AG04450 (cell line): ENCODE results near the gene TNFAIP2. TPM values are rescaled to one million over a fixed set of nuclear protein-coding genes. Genes with fewer than 3 reads are reported as not detected.
"Not testable (repeated sequence)": the region's sequence is repeated elsewhere in the genome, so short reads cannot be mapped to it uniquely, and the experiment has no call there.

Experiments
- CTCF ChIA-PET: fragments of 300-600, 350-600 bp; formaldehyde crosslinking; extraction: SDS; loops from one replicate; lab custom pipeline; 2022; ENCODE audit warnings: antibody characterized with exemption, inconsistent platforms; lab: Charles Lee
- POLR2A ChIA-PET: fragments of 350-600 bp; formaldehyde crosslinking; extraction: SDS; loops from one replicate; lab custom pipeline; 2021; ENCODE audit warnings: antibody characterized with exemption, inconsistent platforms; lab: Yijun Ruan, JAX
- DNase-seq: peaks from one replicate; pipeline ENCODE4 v3.0.0-alpha.2; 2011; ENCODE audit warnings: low read depth, low spot score
- H3K27ac ChIP-seq: one replicate; pipeline ENCODE4 v1.5.1; 2012; ENCODE audit warnings: low read depth, low read length, control low read depth
- H3K27me3 ChIP-seq: one replicate; pipeline ENCODE4 v1.6.0; 2012; ENCODE audit warnings: low read length; ENCODE audit not compliant: control insufficient read depth, insufficient read depth
- H3K4me3 ChIP-seq: 2 replicates; pipeline ENCODE4 v1.5.1; 2011; ENCODE audit warnings: mild to moderate bottlenecking, low read depth, low read length, control low read depth
- H3K9me3 ChIP-seq: 2 replicates; pipeline ENCODE4 v1.5.1; 2012; ENCODE audit warnings: low read length; ENCODE audit not compliant: control insufficient read depth, insufficient read depth
- polyA plus RNA-seq: library from polyadenylated mRNA; depleted of rRNA; stranded (reverse); fragments of >200 nt; gene quantifications from 2 replicates; pipeline ENCODE4 v1.2.3, GENCODE V29; 2011
- TF ChIP-seq, protein P1 (sequence below): IDR thresholded peaks from 2 replicates; pipeline ENCODE4 v1.5.1; 2011; ENCODE audit warnings: low read depth, low read length, control low read depth, inconsistent platforms

TNFAIP2 gene
- polyA plus RNA-seq, 1 experiment: 15.3 TPM

- peaks cover 3% of the 10 kb centered on the region for H3K9me3 ChIP-seq
- no peak for DNase-seq
- H3K27ac ChIP-seq: no peak overlapping the region
- ChIA-PET CTCF (no interaction called here), POLR2A (no interaction called here)
- no peak overlapping the region for H3K4me3 ChIP-seq
- TF ChIP-seq, protein P1, sequence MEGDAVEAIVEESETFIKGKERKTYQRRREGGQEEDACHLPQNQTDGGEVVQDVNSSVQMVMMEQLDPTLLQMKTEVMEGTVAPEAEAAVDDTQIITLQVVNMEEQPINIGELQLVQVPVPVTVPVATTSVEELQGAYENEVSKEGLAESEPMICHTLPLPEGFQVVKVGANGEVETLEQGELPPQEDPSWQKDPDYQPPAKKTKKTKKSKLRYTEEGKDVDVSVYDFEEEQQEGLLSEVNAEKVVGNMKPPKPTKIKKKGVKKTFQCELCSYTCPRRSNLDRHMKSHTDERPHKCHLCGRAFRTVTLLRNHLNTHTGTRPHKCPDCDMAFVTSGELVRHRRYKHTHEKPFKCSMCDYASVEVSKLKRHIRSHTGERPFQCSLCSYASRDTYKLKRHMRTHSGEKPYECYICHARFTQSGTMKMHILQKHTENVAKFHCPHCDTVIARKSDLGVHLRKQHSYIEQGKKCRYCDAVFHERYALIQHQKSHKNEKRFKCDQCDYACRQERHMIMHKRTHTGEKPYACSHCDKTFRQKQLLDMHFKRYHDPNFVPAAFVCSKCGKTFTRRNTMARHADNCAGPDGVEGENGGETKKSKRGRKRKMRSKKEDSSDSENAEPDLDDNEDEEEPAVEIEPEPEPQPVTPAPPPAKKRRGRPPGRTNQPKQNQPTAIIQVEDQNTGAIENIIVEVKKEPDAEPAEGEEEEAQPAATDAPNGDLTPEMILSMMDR: no peak
- peaks cover 61% of the 10 kb centered on the region for H3K27me3 ChIP-seq
Observed at GRCh38 chr14:103164006-103164405, 40.7 kb downstream of the TNFAIP2 start.

GRCh38 chr14:103164779-103165178, 41.5 kb downstream of the TNFAIP2 start:
- no peak for DNase-seq
- Histone ChIP-seq H3K27me3 (peaks cover 58% of the 10 kb centered on the region), H3K27ac (no peak overlapping the region), H3K9me3 (peaks cover 9% of the 10 kb centered on the region), H3K4me3 (no peak overlapping the region)
- TF ChIP-seq, protein P1: no peak
- POLR2A ChIA-PET: no interaction called here
- CTCF ChIA-PET: no interaction called here

DNA sequence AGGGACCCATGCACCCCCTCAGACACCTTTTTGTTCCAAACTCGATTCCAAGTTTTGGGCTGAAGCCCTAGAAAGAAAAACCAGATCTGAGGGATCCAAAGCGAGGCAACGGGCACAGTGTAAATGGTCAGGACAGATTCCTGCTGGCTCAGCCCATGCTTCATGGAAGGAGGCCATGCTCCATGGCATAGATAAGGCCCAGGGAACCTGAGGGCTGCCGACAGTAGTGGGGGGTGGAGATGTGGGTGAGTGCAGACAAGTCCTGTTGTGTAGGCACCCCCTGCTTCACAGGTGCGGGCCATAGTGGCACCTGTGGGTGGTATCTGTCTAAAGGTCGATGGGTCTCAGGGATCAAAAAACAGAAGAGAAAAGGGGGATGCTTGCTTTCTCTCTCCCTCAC, 42.1 kb downstream of the TNFAIP2 start:
- Histone ChIP-seq H3K9me3 (peaks cover 14% of the 10 kb centered on the region), H3K27ac (no peak overlapping the region), H3K4me3 (no peak overlapping the region), H3K27me3 (peaks cover 60% of the 10 kb centered on the region)
- no peak for DNase-seq
- CTCF ChIA-PET: no interaction called here
- POLR2A ChIA-PET: no interaction called here
- TF ChIP-seq, protein P1: no peak

GRCh38 chr14:103169954-103170353, 46.7 kb downstream of the TNFAIP2 start:
- peaks cover 46% of the 10 kb centered on the region for H3K27me3 ChIP-seq
- no peak overlapping the region for H3K27ac ChIP-seq
- TF ChIP-seq, protein P1: no peak
- peaks cover 18% of the 10 kb centered on the region; the same call in 1 of the 2 replicates for H3K9me3 ChIP-seq
- DNase-seq: no peak
- H3K4me3 ChIP-seq: no peak overlapping the region
- ChIA-PET CTCF (no interaction called here), POLR2A (no interaction called here)

- CTCF ChIA-PET, H3K27ac ChIP-seq, H3K4me3 ChIP-seq, DNase-seq, POLR2A ChIA-PET: not testable (repeated sequence)
- Histone ChIP-seq H3K27me3 (peaks cover 38% of the 10 kb centered on the region), H3K9me3 (peaks cover 25% of the 10 kb centered on the region; the same call in 1 of the 2 replicates)
Observed at GRCh38 chr14:103171206-103171605, 47.9 kb downstream of the TNFAIP2 start.

GRCh38 chr14:103172921-103173320, 49.7 kb downstream of the TNFAIP2 start:
- H3K4me3 ChIP-seq: no peak overlapping the region
- DNase-seq: no peak
- ChIA-PET CTCF (no interaction called here), POLR2A (no interaction called here)
- TF ChIP-seq, protein P1: no peak
- peaks cover 33% of the 10 kb centered on the region for H3K27me3 ChIP-seq
- peaks cover 25% of the 10 kb centered on the region; the same call in 1 of the 2 replicates for H3K9me3 ChIP-seq
- H3K27ac ChIP-seq: no peak overlapping the region

DNA sequence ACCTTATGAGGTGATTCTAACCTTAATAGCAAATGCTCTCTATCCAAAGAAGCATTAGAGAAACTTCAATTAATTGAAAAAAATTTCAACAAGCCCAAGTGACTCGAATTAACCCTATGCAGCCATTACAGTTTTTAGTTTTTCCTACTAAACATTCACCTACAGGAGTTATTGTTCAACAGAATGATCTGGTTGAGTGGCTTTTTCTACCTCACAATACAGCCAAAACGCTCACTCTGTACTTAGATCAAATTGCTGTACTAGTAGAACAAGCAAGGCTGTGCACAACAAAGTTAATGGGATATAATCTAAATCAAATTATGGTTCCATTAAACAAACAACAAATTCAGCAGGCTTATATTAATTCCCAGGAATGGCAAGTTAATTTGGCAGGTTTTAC, 50.6 kb downstream of the TNFAIP2 start:
- H3K27ac ChIP-seq, CTCF ChIA-PET, DNase-seq, H3K4me3 ChIP-seq, POLR2A ChIA-PET: not testable (repeated sequence)
- H3K9me3 ChIP-seq: peaks cover 23% of the 10 kb centered on the region; the same call in 1 of the 2 replicates
- peaks cover 33% of the 10 kb centered on the region for H3K27me3 ChIP-seq

DNA sequence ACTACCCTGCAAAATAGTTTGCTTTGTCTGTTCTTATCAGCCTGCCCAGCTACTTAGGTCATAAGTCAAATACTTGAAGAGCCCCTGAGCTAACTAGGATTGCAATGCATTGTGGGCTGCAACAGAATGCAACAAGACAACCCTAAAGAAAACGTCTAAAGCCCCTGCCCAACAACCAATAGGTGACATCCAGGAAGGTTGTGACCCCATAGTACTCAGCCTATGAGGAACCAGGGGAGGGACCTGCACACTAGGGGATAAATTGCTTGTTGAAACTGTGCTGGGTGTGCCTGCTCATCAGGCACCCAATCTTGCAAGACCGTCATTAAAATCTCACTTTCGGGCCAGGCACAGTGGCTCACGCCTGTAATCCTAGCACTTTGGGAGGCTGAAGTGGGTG, 52.9 kb downstream of the TNFAIP2 start:
- DNase-seq, H3K9me3 ChIP-seq, POLR2A ChIA-PET, H3K4me3 ChIP-seq, H3K27ac ChIP-seq: not testable (repeated sequence)
- H3K27me3 ChIP-seq: peaks cover 32% of the 10 kb centered on the region
- CTCF ChIA-PET: interaction anchor here (0.5 to 1.9 kb wide), 2 partner anchors 8 to 71 kb away, joined by 3 to 5 read pairs; no protein-coding TSS in a partner anchor
